K562 (cell line): ENCODE results near the gene C1QL3. TPM values are rescaled to one million over a fixed set of nuclear protein-coding genes. Genes with fewer than 3 reads are reported as not detected.

Experiments
- ARID2 ChIP-seq: fragments of 450-650 bp; IDR thresholded peaks from 2 replicates; pipeline ENCODE4 v1.6.1; 2017; ENCODE audit warnings: antibody characterized with exemption, mild to moderate bottlenecking
- CCAR2 ChIP-seq: fragments of 200-400 bp; formaldehyde crosslinking; IDR thresholded peaks from 2 replicates; pipeline ENCODE4 v1.6.1; 2017; ENCODE audit warnings: mild to moderate bottlenecking, low read depth, low read length
- polyA plus RNA-seq, 8 experiments: library from polyadenylated mRNA; depleted of rRNA in 4 of 8; stranded (reverse) in 5 of 8; unstranded in 3 of 8; fragments of >200 nt; fragmentation: Nextera tagmentation in 2 of 8; fragmentation: Illumina TruSeq in 1 of 8; extraction: Ambion mirVana in 2 of 8; extraction: Trizol in 1 of 8; gene quantifications; 2 replicates each; pipeline versions ENCODE4 v1.2.1 to v1.2.3, GENCODE V29; 2011 to 2014; ENCODE audit warnings: inconsistent platforms in 1 of 8, missing spikeins in 1 of 8
- total RNA-seq, 7 experiments: library from RNA; depleted of rRNA in 6 of 7; stranded (reverse); fragments of >200 nt in 6 of 7; fragmentation: Illumina TruSeq in 2 of 7; extraction: Trizol in 2 of 7; gene quantifications; 2 replicates each; pipeline versions ENCODE4 v1.2.1 to v1.2.3, GENCODE V29; 2011 to 2021; ENCODE audit warnings: low replicate concordance in 1 of 7
- TF ChIP-seq, protein P1 (sequence below), 2 experiments: fragments of 450-650 bp; IDR thresholded peaks; 2 replicates each; pipeline ENCODE4 v1.6.1; 2016; ENCODE audit warnings: mild to moderate bottlenecking in 2 of 2, borderline replicate concordance in 1 of 2, low read depth in 1 of 2, moderate library complexity in 1 of 2

The C1QL3 gene
- total and polyA plus RNA-seq, 9 of the 15 experiments (the other 6 are each of a cell fraction or from before 2014, with no cell fraction given), result 0.28 to 0.37 TPM; not detected in 7

DNA sequence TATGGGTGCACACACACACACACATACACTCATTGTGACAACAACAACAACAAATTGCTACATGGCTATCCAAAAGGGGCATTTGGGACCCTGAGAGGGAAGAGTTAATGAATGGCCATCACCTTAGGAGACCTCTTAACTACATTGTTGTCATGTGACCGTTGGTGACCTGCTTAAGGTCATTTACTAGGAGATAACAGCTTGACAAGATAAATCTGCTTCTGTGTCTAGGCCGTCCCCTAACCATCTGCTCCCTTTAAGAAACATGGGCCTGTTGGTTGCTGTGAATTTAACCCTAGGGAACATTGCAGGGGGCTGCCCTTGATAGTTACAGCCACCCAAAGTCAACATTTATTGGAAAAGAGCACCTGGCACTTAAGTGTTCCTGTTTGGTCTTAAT is 29.7 kb downstream of the C1QL3 start (continued):
- TF ChIP-seq, protein P1, sequence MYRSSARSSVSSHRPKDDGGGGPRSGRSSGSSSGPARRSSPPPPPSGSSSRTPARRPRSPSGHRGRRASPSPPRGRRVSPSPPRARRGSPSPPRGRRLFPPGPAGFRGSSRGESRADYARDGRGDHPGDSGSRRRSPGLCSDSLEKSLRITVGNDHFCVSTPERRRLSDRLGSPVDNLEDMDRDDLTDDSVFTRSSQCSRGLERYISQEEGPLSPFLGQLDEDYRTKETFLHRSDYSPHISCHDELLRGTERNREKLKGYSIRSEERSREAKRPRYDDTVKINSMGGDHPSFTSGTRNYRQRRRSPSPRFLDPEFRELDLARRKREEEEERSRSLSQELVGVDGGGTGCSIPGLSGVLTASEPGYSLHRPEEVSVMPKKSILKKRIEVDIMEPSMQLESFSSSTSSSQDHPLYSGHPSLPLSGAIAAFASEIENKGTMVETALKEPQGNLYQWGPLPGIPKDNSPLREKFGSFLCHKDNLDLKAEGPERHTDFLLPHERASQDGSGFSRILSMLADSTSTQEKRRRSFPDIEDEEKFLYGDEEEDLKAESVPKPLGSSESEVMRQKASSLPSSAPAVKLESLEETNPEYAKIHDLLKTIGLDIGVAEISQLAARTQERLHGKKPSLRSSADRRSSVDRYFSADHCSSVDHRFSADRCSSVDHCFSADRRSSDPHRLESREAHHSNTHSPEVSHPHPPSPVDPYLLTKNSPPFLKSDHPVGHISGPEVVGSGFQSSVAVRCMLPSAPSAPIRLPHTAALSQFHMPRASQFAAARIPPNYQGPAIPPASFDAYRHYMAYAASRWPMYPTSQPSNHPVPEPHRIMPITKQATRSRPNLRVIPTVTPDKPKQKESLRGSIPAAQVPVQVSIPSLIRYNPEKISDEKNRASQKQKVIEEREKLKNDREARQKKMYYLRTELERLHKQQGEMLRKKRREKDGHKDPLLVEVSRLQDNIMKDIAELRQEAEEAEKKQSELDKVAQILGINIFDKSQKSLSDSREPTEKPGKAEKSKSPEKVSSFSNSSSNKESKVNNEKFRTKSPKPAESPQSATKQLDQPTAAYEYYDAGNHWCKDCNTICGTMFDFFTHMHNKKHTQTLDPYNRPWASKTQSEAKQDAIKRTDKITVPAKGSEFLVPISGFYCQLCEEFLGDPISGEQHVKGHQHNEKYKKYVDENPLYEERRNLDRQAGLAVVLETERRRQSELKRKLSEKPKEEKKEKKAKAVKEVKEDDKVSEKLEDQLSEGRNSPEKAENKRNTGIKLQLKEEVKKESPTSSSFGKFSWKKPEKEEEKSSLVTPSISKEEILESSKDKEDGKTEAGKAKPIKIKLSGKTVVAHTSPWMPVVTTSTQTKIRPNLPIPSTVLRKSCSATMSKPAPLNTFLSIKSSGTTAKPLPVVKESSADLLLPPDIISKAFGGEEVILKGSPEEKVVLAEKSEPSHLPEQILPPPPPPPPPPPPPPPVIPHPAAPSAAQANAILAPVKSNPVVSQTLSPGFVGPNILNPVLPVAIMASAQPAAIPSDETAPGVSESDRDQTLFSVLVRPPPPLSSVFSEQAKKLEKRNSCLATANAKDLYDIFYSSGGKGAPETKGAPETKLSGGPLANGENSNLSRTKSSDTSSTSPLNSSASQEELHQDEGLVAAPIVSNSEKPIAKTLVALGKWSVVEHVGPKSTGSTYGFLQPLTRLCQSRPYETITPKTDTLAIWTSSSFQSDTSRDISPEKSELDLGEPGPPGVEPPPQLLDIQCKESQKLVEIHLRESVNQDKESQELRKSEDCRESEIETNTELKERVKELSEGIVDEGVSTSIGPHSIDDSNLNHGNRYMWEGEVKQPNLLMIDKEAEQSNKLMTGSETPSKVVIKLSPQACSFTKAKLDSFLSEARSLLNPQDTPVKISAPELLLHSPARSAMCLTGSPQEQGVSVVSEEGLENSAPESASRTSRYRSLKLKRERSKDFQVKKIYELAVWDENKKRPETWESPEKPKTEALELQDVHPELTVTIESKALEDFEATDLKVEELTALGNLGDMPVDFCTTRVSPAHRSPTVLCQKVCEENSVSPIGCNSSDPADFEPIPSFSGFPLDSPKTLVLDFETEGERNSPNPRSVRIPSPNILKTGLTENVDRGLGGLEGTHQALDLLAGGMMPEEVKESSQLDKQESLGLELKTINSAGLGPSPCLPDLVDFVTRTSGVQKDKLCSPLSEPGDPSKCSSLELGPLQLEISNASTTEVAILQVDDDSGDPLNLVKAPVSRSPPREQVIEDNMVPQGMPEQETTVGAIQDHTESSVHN (IDR thresholded peaks at IDR 0.05; ENCODE audit: borderline replicate concordance in 1 of 2, low read depth in 1 of 2), result no peak
- TF ChIP-seq ARID2 (no peak), CCAR2 (no peak)
